Neural progenitor cell (in vitro differentiated cells): ENCODE data around the gene PKDCC. TPM values are rescaled to one million over a fixed set of nuclear protein-coding genes. Genes with fewer than 3 reads are reported as not detected.
A peak's percentile ranks its signal among the peaks of the same experiment; 100 is the strongest.

Source experiments
- DNase-seq: peaks from one replicate; pipeline ENCODE4 v3.0.0-alpha.2; 2016; ENCODE audit warnings: low spot score
- H2AFZ ChIP-seq: fragments of 200-600 bp; sonication (generic); replicated peaks from 2 replicates; pipeline ENCODE4 v1.6.1; 2016; ENCODE audit warnings: antibody characterized with exemption
- H3F3A ChIP-seq: fragments of 200-600 bp; sonication (generic); 2 replicates; pipeline ENCODE4 v1.6.1; 2016; ENCODE audit warnings: antibody characterized with exemption, low read depth
- H3K27ac ChIP-seq: fragments of 200-600 bp; sonication (generic); 2 replicates; pipeline ENCODE4 v1.5.1; 2016; ENCODE audit warnings: mild to moderate bottlenecking
- H3K27me3 ChIP-seq: fragments of 200-600 bp; sonication (generic); 2 replicates; pipeline ENCODE4 v1.6.1; 2016; ENCODE audit warnings: mild to moderate bottlenecking, moderate library complexity
- H3K36me3 ChIP-seq: fragments of 200-600 bp; sonication (generic); 2 replicates; pipeline ENCODE4 v1.5.1; 2016
- H3K4me1 ChIP-seq: fragments of 200-600 bp; sonication (generic); 2 replicates; pipeline ENCODE4 v1.6.1; 2016; ENCODE audit warnings: mixed run types
- H3K4me2 ChIP-seq: fragments of 200-600 bp; sonication (generic); 2 replicates; pipeline ENCODE4 v1.6.1; 2016
- H3K4me3 ChIP-seq: fragments of 200-600 bp; sonication (generic); 2 replicates; pipeline ENCODE4 v1.5.1; 2016
- H3K79me2 ChIP-seq: fragments of 200-600 bp; sonication (generic); 2 replicates; pipeline ENCODE4 v1.6.1; 2016; ENCODE audit warnings: low read depth
- H3K9ac ChIP-seq: fragments of 200-600 bp; sonication (generic); 2 replicates; pipeline ENCODE4 v1.6.1; 2016
- H3K9me3 ChIP-seq: fragments of 200-600 bp; sonication (generic); 2 replicates; pipeline ENCODE4 v1.5.1; 2016; ENCODE audit warnings: low read depth
- H4K20me1 ChIP-seq: fragments of 200-600 bp; sonication (generic); 2 replicates; pipeline ENCODE4 v1.6.1; 2016; ENCODE audit warnings: low read depth
- H3K27ac Mint-ChIP-seq: 3 replicates; pipeline ENCODE4 v1.8.0; 2021; ENCODE audit warnings: mixed read lengths
- H3K27me3 Mint-ChIP-seq: 2 replicates; pipeline ENCODE4 v1.8.0; 2022; ENCODE audit warnings: low read depth, mild to moderate bottlenecking, inconsistent platforms, moderate library complexity, mixed read lengths; ENCODE audit not compliant: insufficient read depth
- H3K36me3 Mint-ChIP-seq: 3 replicates; pipeline ENCODE4 v1.8.0; 2021; ENCODE audit warnings: mixed read lengths
- H3K4me1 Mint-ChIP-seq: 3 replicates; pipeline ENCODE4 v1.8.0; 2021; ENCODE audit warnings: mixed read lengths
- H3K4me3 Mint-ChIP-seq: 3 replicates; pipeline ENCODE4 v1.8.0; 2021; ENCODE audit warnings: mild to moderate bottlenecking, moderate library complexity, mixed read lengths
- H3K9me3 Mint-ChIP-seq: 3 replicates; pipeline ENCODE4 v1.8.0; 2020; ENCODE audit warnings: mixed read lengths
- CTCF ChIP-seq: fragments of 200-600 bp; sonication (generic); IDR thresholded peaks from 2 replicates; pipeline ENCODE4 v1.5.1; 2017; ENCODE audit warnings: antibody characterized with exemption, mild to moderate bottlenecking
- EZH2 ChIP-seq: fragments of 200-600 bp; sonication (generic); IDR thresholded peaks from 2 replicates; pipeline ENCODE4 v1.6.1; 2017; ENCODE audit warnings: antibody characterized with exemption, mild to moderate bottlenecking, moderate library complexity
- EZH2phosphoT487 ChIP-seq: fragments of 200-600 bp; sonication (generic); IDR thresholded peaks from 2 replicates; pipeline ENCODE4 v1.6.1; 2017; ENCODE audit warnings: antibody characterized with exemption
- total RNA-seq: library from RNA; depleted of rRNA; stranded (reverse); fragments of >200 nt; gene quantifications from 2 replicates; pipeline ENCODE4 v1.2.3, GENCODE V29; 2015; ENCODE audit warnings: low replicate concordance

The PKDCC gene
- total RNA-seq, 1 donor from 2014 or later = 70.4 TPM

- Mint-ChIP-seq H3K27me3 (peaks cover 36% of the 10 kb centered on the region), H3K27ac (no peak overlapping the region), H3K4me3 (no peak overlapping the region), H3K9me3 (peaks cover 4% of the 10 kb centered on the region), H3K36me3 (no peaks in the 10 kb centered on the region), H3K4me1 (peaks cover 18% of the 10 kb centered on the region)
- peaks cover 37% of the 10 kb centered on the region for H3K4me1 ChIP-seq
- H3K27ac ChIP-seq = no peak overlapping the region
- H3K9me3 ChIP-seq = no peaks in the 10 kb centered on the region
- no peaks in the 10 kb centered on the region for H3K27me3 ChIP-seq
- no peaks in the 10 kb centered on the region for H3K36me3 ChIP-seq
- no peak for TF ChIP-seq EZH2
- TF ChIP-seq CTCF = no peak
- TF ChIP-seq EZH2phosphoT487 = no peak
- H3F3A ChIP-seq = peaks cover 28% of the 10 kb centered on the region
- no peak overlapping the region for H3K4me2 ChIP-seq
- H3K9ac ChIP-seq = no peak overlapping the region
- H4K20me1 ChIP-seq = no peaks in the 10 kb centered on the region
- H3K79me2 ChIP-seq = no peaks in the 10 kb centered on the region
- no peak overlapping the region for H2AFZ ChIP-seq
- H3K4me3 ChIP-seq = no peak overlapping the region
- no peak for DNase-seq
Observed at GRCh38 chr2:42036413-42036812, 11.4 kb upstream of the PKDCC start.

GRCh38 chr2:42036940-42037339 lies 10.9 kb upstream of the PKDCC start:
- H3K4me3 Mint-ChIP-seq = no peak overlapping the region
- Histone ChIP-seq H3K36me3 (no peaks in the 10 kb centered on the region), H2AFZ (no peak overlapping the region), H3K4me2 (no peak overlapping the region), H3K79me2 (no peaks in the 10 kb centered on the region), H3K27me3 (no peaks in the 10 kb centered on the region), H3F3A (peaks cover 23% of the 10 kb centered on the region), H3K9me3 (no peaks in the 10 kb centered on the region), H3K4me3 (no peak overlapping the region), H4K20me1 (no peaks in the 10 kb centered on the region), H3K27ac (no peak overlapping the region), H3K9ac (no peak overlapping the region), H3K4me1 (peaks cover 33% of the 10 kb centered on the region)
- no peak for DNase-seq
- H3K27me3 Mint-ChIP-seq = peaks cover 33% of the 10 kb centered on the region
- peaks cover 4% of the 10 kb centered on the region for H3K9me3 Mint-ChIP-seq
- TF ChIP-seq EZH2 = no peak
- TF ChIP-seq CTCF = no peak
- no peak for TF ChIP-seq EZH2phosphoT487
- H3K4me1 Mint-ChIP-seq = peaks cover 12% of the 10 kb centered on the region
- no peak overlapping the region for H3K27ac Mint-ChIP-seq
- no peaks in the 10 kb centered on the region for H3K36me3 Mint-ChIP-seq

GRCh38 chr2:42040643-42041278 lies 7.1 kb upstream of the PKDCC start:
- no peaks in the 10 kb centered on the region for H4K20me1 ChIP-seq
- peaks cover 47% of the 10 kb centered on the region for H3K4me1 ChIP-seq
- H3K4me3 ChIP-seq = no peak overlapping the region
- peaks cover 18% of the 10 kb centered on the region for H3F3A ChIP-seq
- H2AFZ ChIP-seq = no peak overlapping the region
- TF ChIP-seq EZH2 = no peak
- TF ChIP-seq CTCF = peak; percentile 58
- no peak for TF ChIP-seq EZH2phosphoT487
- H3K9ac ChIP-seq = no peak overlapping the region
- H3K79me2 ChIP-seq = peaks cover 11% of the 10 kb centered on the region
- no peak overlapping the region for H3K4me2 ChIP-seq
- peaks cover 21% of the 10 kb centered on the region for H3K4me1 Mint-ChIP-seq
- H3K27ac Mint-ChIP-seq = no peak overlapping the region
- DNase-seq = peak; percentile 53
- H3K27me3 Mint-ChIP-seq = peaks cover 52% of the 10 kb centered on the region
- no peaks in the 10 kb centered on the region for H3K36me3 ChIP-seq
- no peaks in the 10 kb centered on the region for H3K36me3 Mint-ChIP-seq
- H3K27me3 ChIP-seq = no peaks in the 10 kb centered on the region
- no peak overlapping the region for H3K4me3 Mint-ChIP-seq
- no peaks in the 10 kb centered on the region for H3K9me3 Mint-ChIP-seq
- H3K9me3 ChIP-seq = no peaks in the 10 kb centered on the region
- no peak overlapping the region for H3K27ac ChIP-seq
